ENCODE measurements around the gene TMUB1. TPM values are rescaled to one million over a fixed set of nuclear protein-coding genes. Genes with fewer than 3 reads are reported as not detected.

TMUB1 gene
- total RNA-seq, 1 donor = 18.1 TPM

GRCh38 chr7:151080067-151080521 is 3.2 kb downstream of the TMUB1 start:
- no peaks in the 10 kb centered on the region for H3K27me3 ChIP-seq (ENCODE audit: insufficient read depth, low read length)
- peak overlapping the region; percentile 85 for H2AFZ ChIP-seq (ENCODE audit: low read length)
- peaks cover 41% of the 10 kb centered on the region for H3K79me2 ChIP-seq (ENCODE audit: insufficient read depth, low read length)
- peak overlapping the region; percentile 95 for H3K4me3 ChIP-seq (ENCODE audit: insufficient read depth, low read length)
- peak; percentile 94 for DNase-seq (ENCODE audit: insufficient read length, low spot score, missing footprints)
- peaks cover 21% of the 10 kb centered on the region for H4K20me1 ChIP-seq (ENCODE audit: insufficient read depth, low read length)
- H3K27ac ChIP-seq (ENCODE audit: low read depth, low read length) = peak overlapping the region; percentile 65
- peak overlapping the region; percentile 93 for H3K4me2 ChIP-seq (ENCODE audit: insufficient read depth, low read length)
- peaks cover 16% of the 10 kb centered on the region for H3K36me3 ChIP-seq (ENCODE audit: insufficient read depth, low read length)
- H3K9me3 ChIP-seq (ENCODE audit: low read depth, low read length) = no peaks in the 10 kb centered on the region
- peaks cover 31% of the 10 kb centered on the region for H3K4me1 ChIP-seq (ENCODE audit: insufficient read depth, low read length)
- no peak for TF ChIP-seq CTCF (IDR thresholded peaks at IDR 0.05; ENCODE audit: extremely low read depth, low read depth, low read length)

- peak; percentile 55 for DNase-seq (ENCODE audit: insufficient read length, low spot score, missing footprints)
- no peak overlapping the region for H2AFZ ChIP-seq (ENCODE audit: low read length)
- H3K9me3 ChIP-seq (ENCODE audit: low read depth, low read length) = no peaks in the 10 kb centered on the region
- H3K4me2 ChIP-seq (ENCODE audit: insufficient read depth, low read length) = peak overlapping the region; percentile 93
- TF ChIP-seq CTCF (IDR thresholded peaks at IDR 0.05; ENCODE audit: extremely low read depth, low read depth, low read length) = no peak
- no peaks in the 10 kb centered on the region for H3K27me3 ChIP-seq (ENCODE audit: insufficient read depth, low read length)
- peak overlapping the region; percentile 65 for H3K27ac ChIP-seq (ENCODE audit: low read depth, low read length)
- peaks cover 31% of the 10 kb centered on the region for H3K4me1 ChIP-seq (ENCODE audit: insufficient read depth, low read length)
- H3K79me2 ChIP-seq (ENCODE audit: insufficient read depth, low read length) = peaks cover 41% of the 10 kb centered on the region
- peaks cover 19% of the 10 kb centered on the region for H3K36me3 ChIP-seq (ENCODE audit: insufficient read depth, low read length)
- H4K20me1 ChIP-seq (ENCODE audit: insufficient read depth, low read length) = peaks cover 21% of the 10 kb centered on the region
- H3K4me3 ChIP-seq (ENCODE audit: insufficient read depth, low read length) = peak overlapping the region; percentile 95
Observed at GRCh38 chr7:151079199-151079910, 3.9 kb downstream of the TMUB1 start.

- H3K27ac ChIP-seq (ENCODE audit: low read depth, low read length) = no peak overlapping the region
- H2AFZ ChIP-seq (ENCODE audit: low read length) = no peak overlapping the region
- TF ChIP-seq CTCF (IDR thresholded peaks at IDR 0.05; ENCODE audit: extremely low read depth, low read depth, low read length) = no peak
- peak; percentile 90 for DNase-seq (ENCODE audit: insufficient read length, low spot score, missing footprints)
- H3K4me3 ChIP-seq (ENCODE audit: insufficient read depth, low read length) = no peak overlapping the region
- peak overlapping the region; percentile 93 for H3K4me2 ChIP-seq (ENCODE audit: insufficient read depth, low read length)
- H3K9me3 ChIP-seq (ENCODE audit: low read depth, low read length) = no peaks in the 10 kb centered on the region
- peaks cover 41% of the 10 kb centered on the region for H3K79me2 ChIP-seq (ENCODE audit: insufficient read depth, low read length)
- peaks cover 26% of the 10 kb centered on the region for H3K36me3 ChIP-seq (ENCODE audit: insufficient read depth, low read length)
- peaks cover 27% of the 10 kb centered on the region for H3K4me1 ChIP-seq (ENCODE audit: insufficient read depth, low read length)
- peaks cover 21% of the 10 kb centered on the region for H4K20me1 ChIP-seq (ENCODE audit: insufficient read depth, low read length)
- H3K27me3 ChIP-seq (ENCODE audit: insufficient read depth, low read length) = no peaks in the 10 kb centered on the region
Observed at GRCh38 chr7:151078233-151079040, 4.9 kb downstream of the TMUB1 start.

GRCh38 chr7:151077705-151078232 is 5.5 kb downstream of the TMUB1 start:
- H2AFZ ChIP-seq (ENCODE audit: low read length) = no peak overlapping the region
- H3K4me1 ChIP-seq (ENCODE audit: insufficient read depth, low read length) = peaks cover 27% of the 10 kb centered on the region
- peaks cover 38% of the 10 kb centered on the region for H3K79me2 ChIP-seq (ENCODE audit: insufficient read depth, low read length)
- H3K4me2 ChIP-seq (ENCODE audit: insufficient read depth, low read length) = no peak overlapping the region
- H3K27me3 ChIP-seq (ENCODE audit: insufficient read depth, low read length) = no peaks in the 10 kb centered on the region
- DNase-seq (ENCODE audit: insufficient read length, low spot score, missing footprints) = peak; percentile 87
- no peak overlapping the region for H3K27ac ChIP-seq (ENCODE audit: low read depth, low read length)
- H3K4me3 ChIP-seq (ENCODE audit: insufficient read depth, low read length) = no peak overlapping the region
- H4K20me1 ChIP-seq (ENCODE audit: insufficient read depth, low read length) = peaks cover 21% of the 10 kb centered on the region
- no peak for TF ChIP-seq CTCF (IDR thresholded peaks at IDR 0.05; ENCODE audit: extremely low read depth, low read depth, low read length)
- H3K9me3 ChIP-seq (ENCODE audit: low read depth, low read length) = no peaks in the 10 kb centered on the region
- H3K36me3 ChIP-seq (ENCODE audit: insufficient read depth, low read length) = peaks cover 26% of the 10 kb centered on the region
